Pons (tissue), 1 donor: ENCODE measurements around the gene GRIN2C.
"Not testable (repeated sequence)": the region's sequence is repeated elsewhere in the genome, so short reads cannot be mapped to it uniquely, and the experiment has no call there.

Experiments used
- DNase-seq: peaks from one replicate; pipeline ENCODE4 v3.0.0-alpha.2; 2016; ENCODE audit warnings: low spot score

GRIN2C gene

DNA sequence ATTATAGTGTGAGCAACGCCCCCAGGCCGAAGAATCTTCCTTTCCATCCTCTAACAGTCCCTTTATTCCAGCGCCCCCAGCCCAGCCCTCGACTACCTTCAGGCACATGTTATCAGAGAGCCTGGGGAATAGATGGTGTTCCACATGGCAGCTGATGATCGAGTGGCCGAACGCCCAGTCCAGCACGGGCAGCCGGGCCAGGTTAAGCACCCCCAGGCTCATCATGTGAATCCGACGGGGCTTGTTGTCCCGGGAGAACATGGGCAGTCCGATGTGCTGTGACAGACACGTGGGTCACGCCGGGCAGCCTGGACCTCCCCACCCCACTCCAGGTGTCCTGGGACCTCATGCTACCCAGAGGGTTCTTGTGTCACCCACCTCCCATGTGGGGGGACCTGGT, 19.6 kb upstream of the GRIN2C start:
- DNase-seq, result no peak

DNA sequence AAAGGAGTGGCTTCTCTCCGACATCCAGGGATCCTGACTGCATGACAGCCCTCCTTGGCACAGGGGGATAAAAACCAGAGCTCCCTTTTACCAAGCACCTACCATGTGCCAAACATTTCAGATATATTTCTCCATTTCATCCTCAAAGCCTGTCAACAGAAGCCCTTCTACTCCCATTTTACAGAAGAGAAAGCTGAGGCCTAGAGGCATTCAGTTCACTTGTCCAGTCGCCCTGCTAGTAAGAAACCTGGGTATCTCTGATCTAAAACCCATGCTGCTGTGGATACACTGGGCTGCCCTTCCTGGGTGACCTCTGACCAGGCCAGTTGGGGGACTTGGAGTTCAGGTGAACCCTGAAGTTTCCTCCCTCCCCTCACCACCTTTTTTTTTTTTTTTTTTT, 19.0 kb upstream of the GRIN2C start:
- no peak for DNase-seq

DNA sequence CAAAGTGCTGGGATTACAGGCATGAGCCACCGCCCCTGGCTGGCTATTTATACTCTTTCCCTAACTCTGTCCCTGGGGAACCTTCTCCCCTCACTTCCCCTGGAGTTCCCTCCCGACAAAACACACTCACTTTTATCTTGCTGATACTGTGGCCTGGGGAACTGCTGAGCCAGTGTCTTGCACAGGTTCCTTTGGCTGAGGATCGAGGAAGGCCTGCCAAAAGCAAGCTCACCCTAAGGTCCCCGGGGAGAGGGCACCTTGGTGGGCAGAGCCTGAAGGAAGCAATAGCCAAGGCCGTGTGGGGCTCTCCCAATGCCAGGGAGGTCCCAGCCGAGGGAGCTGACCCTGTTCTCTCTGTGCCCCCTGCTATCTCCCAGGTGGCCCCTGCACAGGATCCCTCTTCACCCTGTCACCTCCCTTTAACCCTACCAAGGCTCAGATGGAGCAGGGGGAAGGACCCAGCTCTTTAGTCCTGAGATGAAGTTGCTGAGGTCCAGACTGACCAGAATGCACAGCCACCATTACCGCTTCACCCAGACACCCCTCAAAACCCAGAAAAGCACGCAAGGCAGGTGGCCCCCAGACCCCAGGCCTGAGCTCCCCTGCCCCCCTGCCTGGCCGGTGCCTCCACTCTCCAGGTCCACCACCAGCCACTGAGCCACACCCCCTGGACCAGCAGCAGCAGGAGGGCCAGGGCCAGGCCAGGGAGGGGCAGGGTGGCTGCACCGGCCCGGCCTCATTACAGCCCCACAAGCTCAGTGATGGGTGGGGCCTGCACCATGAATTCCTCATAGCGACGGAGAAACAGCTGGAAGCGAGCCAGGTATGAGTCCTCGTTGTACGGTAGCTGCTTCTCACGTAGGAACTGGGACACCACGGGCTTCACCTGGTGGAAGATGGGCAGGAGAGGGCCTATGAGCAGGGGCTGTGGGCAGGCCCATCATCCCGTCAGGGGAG, 18.2 kb upstream of the GRIN2C start:
- DNase-seq, result no peak

GRCh38 chr17:74875977-74876593, 16.4 kb upstream of the GRIN2C start:
- no peak for DNase-seq

DNA sequence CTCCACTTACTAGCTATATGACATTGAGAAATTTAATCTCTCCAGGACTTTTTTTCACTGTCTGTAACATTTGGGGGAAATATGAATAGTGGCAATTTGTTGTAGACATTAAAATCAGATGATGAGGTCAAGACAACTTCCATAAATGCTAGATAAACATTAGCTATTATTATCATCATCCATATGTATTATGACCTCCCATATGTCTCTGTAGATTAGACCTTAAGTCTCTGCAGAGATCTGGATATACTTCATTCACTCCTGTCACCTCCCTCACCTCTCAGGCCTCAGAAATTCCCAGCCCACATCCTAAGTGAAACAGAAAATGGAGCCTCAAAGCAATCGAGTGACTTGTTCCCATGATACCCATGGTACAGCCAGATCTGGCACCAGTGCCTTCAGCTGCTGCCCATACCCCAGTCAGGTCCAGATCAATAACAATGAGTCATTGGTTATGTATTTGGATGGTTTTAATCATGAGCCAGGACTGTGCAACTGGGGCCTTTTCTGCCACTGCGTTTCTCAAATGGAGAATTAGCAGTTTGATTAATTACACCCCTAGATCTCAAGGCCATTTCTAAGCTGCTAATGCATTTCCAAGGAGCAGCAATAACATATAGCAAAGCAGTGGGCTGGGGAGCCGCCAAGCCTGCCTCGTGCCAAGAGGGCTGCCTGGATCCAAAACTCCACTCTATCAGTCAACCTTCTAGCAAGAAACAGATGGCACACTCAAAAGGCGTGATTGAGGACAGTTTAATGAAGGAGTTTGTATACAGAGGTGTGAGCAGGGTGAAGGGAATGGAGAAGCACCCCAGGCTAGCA, 15.7 kb upstream of the GRIN2C start:
- DNase-seq, result no peak

DNA sequence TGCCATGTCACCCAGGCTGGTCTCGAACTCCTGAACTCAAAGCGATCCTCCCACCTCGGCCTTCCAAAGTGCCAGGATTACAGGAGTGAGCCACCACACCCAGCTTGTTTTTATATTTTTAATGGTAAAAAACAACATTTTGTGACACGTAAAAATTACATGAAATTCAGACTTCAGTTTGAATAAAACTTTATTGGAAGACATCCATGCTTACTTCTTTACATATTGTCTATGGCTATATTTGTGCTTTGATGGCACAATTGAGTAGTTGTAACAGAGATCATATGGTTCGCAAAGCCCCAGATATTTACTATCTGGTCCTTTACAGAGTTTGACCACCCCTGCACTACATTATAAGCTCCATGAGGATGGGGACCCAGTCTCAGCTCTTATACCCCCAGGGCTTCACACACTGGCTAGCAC, 14.9 kb upstream of the GRIN2C start:
- no peak for DNase-seq

GRCh38 chr17:74873874-74874614, 14.4 kb upstream of the GRIN2C start:
- peak; percentile 39 for DNase-seq

- peak; percentile 100 for DNase-seq
These were observed 13.6 kb upstream of the GRIN2C start for GRCh38 chr17:74873037-74873873.

- DNase-seq, result peak; percentile 31
These were observed 12.8 kb upstream of the GRIN2C start, which contains the start of gene FDXR for GRCh38 chr17:74872313-74873036. TSS of gene FDXR (minus strand) at chr17:74872994. CDS start at chr17:74872944, 50 bp downstream.

DNA sequence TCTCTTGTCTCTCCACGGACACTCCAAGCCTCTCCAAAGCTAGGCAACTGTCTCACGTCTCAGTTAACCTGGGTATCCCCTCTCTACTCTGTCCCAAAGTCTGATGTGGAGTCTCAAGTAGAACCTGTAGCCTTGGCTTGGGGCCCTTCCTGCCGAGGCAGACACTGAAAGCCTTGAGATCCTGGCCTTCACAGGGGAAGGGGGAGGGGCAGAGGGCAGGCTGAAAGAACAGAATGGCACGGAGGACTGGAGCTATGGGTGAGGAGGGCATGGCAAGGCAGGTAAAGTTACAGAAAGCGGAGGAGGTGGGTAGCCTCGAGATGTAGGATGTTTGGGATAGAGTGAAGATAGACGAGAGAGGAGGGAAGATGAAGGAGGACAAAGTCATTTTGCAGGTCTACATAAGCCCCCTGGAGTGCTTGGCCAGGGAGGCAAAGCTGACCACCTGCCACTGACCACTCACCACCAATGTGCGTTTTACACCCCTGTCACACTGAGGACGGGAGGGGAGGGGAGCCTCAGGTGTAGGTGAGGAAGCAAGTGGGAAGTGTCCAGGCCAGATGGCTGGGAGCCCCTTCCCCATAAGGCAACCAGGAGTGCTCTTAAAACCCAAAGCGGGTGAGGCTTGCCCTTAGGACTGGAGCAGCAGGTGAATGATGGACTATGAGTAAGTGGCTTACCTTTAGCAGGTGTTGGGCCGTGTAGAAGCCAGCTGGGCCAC, 11.8 kb upstream of the GRIN2C start:
- DNase-seq, result no peak

- DNase-seq, result no peak
These were observed 10.8 kb upstream of the GRIN2C start for GRCh38 chr17:74870512-74870911.

DNA sequence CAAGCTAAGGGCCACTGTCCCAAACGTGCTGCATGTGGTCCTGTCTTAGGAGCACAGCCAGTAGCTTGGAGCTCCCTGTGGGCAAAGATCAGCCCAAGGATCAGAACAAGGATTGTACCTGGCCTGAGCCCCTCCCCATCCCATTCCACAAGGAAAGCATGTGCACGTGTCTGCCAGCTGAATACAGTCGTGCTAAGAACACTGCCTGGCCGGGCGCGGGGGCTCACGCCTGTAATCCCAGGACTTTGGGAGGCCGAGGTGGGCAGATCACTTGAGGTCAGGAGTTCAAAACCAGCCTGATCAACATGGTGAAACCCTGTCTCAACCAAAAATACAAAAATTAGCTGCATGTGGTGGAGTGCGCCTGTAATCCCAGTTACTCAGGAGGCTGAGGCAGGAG, 10.3 kb upstream of the GRIN2C start:
- DNase-seq, result not testable (repeated sequence)

GRCh38 chr17:74868908-74869255, 9.2 kb upstream of the GRIN2C start:
- DNase-seq, result no peak

DNA sequence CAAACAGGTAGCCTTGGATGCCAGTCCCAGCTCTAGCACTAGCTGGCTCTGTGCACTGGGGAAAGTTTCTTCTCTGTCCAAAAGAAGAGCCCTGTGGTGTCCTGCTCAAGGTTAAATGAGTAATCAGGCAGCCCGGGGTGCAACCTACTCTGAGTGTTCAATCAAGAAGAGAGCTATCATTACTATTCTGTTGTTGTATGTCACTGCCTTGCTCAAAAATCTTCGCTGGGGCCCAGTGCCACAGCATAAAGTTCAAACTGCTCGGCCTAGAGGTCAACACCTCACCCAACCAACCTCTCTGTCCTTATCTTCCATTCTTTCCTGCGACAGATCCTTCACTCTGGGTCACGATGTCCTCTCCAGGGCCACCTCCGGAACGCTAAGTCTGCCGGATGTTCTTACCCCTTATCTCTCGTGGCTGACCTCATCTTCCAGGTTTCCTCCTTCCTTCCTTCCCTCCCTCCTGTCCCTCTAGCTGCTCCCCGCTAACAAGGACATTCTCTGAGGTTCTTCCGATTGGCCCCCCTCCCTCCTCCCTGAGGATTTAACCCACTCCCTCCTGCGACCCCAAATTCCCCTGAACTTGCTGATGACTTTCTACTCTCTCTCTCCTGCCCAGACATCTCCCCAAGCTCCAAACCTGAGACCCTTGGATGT, 8.7 kb upstream of the GRIN2C start:
- no peak for DNase-seq

DNA sequence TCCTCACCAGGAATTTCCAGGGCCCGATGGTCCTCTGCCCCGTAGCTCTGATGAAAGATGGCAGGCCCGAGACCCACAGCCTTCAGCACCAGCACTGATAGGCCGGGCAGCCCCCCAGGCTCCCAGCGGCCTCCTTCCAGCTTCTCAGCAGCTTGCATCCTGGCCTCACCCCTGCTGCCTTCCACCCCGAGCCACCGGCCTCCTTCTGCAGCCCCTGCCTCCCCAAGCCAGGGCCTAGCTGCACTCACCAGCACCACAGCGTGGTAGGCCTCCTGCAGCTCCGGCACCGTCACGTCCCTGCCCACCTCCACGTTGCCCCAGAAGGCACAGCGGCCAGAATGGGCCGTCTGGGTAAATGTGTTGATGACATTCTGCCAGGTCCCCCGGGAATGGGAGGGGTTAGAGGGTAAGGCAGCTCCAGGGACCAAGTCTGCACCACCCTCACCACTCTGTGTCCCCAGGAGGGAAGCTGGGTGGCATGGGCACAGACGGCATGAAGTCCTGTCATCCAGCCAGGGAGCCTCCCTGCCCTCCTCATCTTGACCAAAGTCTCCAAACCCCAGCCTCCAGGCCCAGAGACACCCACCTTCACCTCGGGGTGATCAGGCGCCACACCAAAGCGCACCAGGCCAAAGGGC, 6.6 kb upstream of the GRIN2C start:
- no peak for DNase-seq

- DNase-seq, result no peak
These were observed 6.0 kb upstream of the GRIN2C start for GRCh38 chr17:74865504-74866197.

DNA sequence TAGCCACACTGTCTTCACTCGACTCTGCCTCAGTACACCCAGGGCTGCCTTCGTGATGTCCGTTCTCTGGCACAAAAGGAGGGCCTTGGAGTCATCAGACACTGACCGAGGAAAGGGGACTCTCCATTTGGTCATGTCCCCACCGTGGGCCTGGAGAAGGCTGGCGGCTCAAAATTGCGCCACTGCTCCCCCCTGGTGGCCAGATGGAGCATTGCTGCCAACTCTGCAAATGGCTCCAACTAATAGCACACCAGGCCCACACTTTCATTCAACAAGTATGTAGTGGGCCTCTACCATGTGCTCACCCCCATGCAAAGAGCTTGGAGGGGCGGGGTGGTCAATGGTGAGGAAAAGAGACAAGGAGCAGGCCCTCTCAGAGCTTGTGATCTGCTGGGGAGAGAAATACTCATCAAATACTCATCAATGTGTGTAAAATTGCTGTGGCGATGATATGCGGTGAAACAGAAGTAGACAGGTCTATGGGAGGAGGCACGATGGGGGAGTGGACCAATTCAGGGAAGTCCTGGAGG, 5.2 kb upstream of the GRIN2C start:
- DNase-seq, result peak; percentile 66
